Epithelial cell of esophagus (primary cell): Measurements from ENCODE around the gene DUS2.

Source experiments
- DNase-seq: peaks from one replicate; pipeline ENCODE4 v3.0.0; 2010; ENCODE audit warnings: low read depth
- H3K4me3 ChIP-seq: 2 replicates; pipeline ENCODE4 v1.5.1; 2011; ENCODE audit warnings: mild to moderate bottlenecking, low read length, control low read depth
- CTCF ChIP-seq: IDR thresholded peaks from 2 replicates; pipeline ENCODE4 v1.5.1; 2011; ENCODE audit warnings: low read depth, mild to moderate bottlenecking, low read length, control low read depth, inconsistent platforms; ENCODE audit not compliant: insufficient read depth; ENCODE audit errors: missing control alignments

Gene DUS2

GRCh38 chr16:68047987-68048386 lies 24.9 kb downstream of the DUS2 start:
- DNase-seq: no peak
- no peak for TF ChIP-seq CTCF
- no peak overlapping the region for H3K4me3 ChIP-seq

GRCh38 chr16:68049449-68049848 lies 26.4 kb downstream of the DUS2 start:
- TF ChIP-seq CTCF: no peak
- H3K4me3 ChIP-seq: no peak overlapping the region
- no peak for DNase-seq

GRCh38 chr16:68055395-68055794 lies 32.3 kb downstream of the DUS2 start:
- TF ChIP-seq CTCF: no peak
- no peak for DNase-seq
- H3K4me3 ChIP-seq: no peak overlapping the region

- TF ChIP-seq CTCF: no peak
- H3K4me3 ChIP-seq: no peak overlapping the region
- no peak for DNase-seq
Observed at GRCh38 chr16:68059804-68060203, 36.7 kb downstream of the DUS2 start.

- no peak for DNase-seq
Observed at GRCh38 chr16:68061396-68061795, 38.3 kb downstream of the DUS2 start.

GRCh38 chr16:68062910-68063393 lies 39.9 kb downstream of the DUS2 start:
- no peak for TF ChIP-seq CTCF
- H3K4me3 ChIP-seq: no peak overlapping the region
- DNase-seq: no peak

More at GRCh38 chr16:68061396-68061795, 38.3 kb downstream of the DUS2 start:
- no peak for TF ChIP-seq CTCF
- no peak overlapping the region for H3K4me3 ChIP-seq

GRCh38 chr16:68064791-68065365 lies 41.8 kb downstream of the DUS2 start:
- peak; percentile 80 for DNase-seq
- H3K4me3 ChIP-seq: no peak overlapping the region
- peak; percentile 85 for TF ChIP-seq CTCF
